ENCODE results near the gene FAM13A.

The FAM13A gene

GRCh38 chr4:89100853-89101252 is 43.9 kb upstream of the FAM13A start:
- H3F3A ChIP-seq (ENCODE audit: insufficient read depth, low read length): no peaks in the 10 kb centered on the region; the same call in 1 of the 2 replicates
- no peaks in the 10 kb centered on the region for H3K9me2 ChIP-seq (replicated peaks; ENCODE audit: insufficient read depth, low read length)
- peak overlapping the region; percentile 12; the same call in 1 of the 2 replicates for H3K27ac ChIP-seq (ENCODE audit: low read length)
- no peak overlapping the region for H3K9ac ChIP-seq (ENCODE audit: low read length)
- H3K9me3 ChIP-seq (replicated peaks; ENCODE audit: insufficient read depth, low read length): no peaks in the 10 kb centered on the region
- no peaks in the 10 kb centered on the region for H3K79me2 ChIP-seq (ENCODE audit: low read length)
- H3K4me1 ChIP-seq (ENCODE audit: low read length): peaks cover 9% of the 10 kb centered on the region
- 0 out of 2 replicates have a peak overlapping the region, but pooled peaks have one; percentile 22 for H3K4me2 ChIP-seq (ENCODE audit: low read depth, low read length)
- no peak overlapping the region; the same call in 1 of the 2 replicates for H3K4me3 ChIP-seq (ENCODE audit: low read length)
- no peak for TF ChIP-seq EZH2phosphoT487 (IDR thresholded peaks at IDR 0.05; ENCODE audit: low read length)
- no peak for TF ChIP-seq EZH2 (optimal IDR thresholded peaks at IDR 0.05; ENCODE audit: low read depth, low read length)
- no peak for TF ChIP-seq CTCF (IDR thresholded peaks at IDR 0.05; ENCODE audit: low read length)
- H2AFZ ChIP-seq (ENCODE audit: low read length): no peak overlapping the region
- no peaks in the 10 kb centered on the region for H3K27me3 ChIP-seq (replicated peaks; ENCODE audit: insufficient read depth, low read length)
- DNase-seq: no peak
- no peaks in the 10 kb centered on the region for H4K20me1 ChIP-seq (ENCODE audit: insufficient read depth, low read length)
- no peaks in the 10 kb centered on the region for H3K36me3 ChIP-seq (replicated peaks; ENCODE audit: insufficient read depth, low read length)

GRCh38 chr4:89099471-89099870 is 42.5 kb upstream of the FAM13A start:
- Histone ChIP-seq H3K4me2 (ENCODE audit: low read depth, low read length) (no peak overlapping the region), H4K20me1 (ENCODE audit: insufficient read depth, low read length) (no peaks in the 10 kb centered on the region), H3F3A (ENCODE audit: insufficient read depth, low read length) (no peaks in the 10 kb centered on the region; the same call in 1 of the 2 replicates), H3K79me2 (ENCODE audit: low read length) (no peaks in the 10 kb centered on the region), H3K27ac (ENCODE audit: low read length) (no peak overlapping the region), H3K36me3 (replicated peaks; ENCODE audit: insufficient read depth, low read length) (no peaks in the 10 kb centered on the region), H3K27me3 (replicated peaks; ENCODE audit: insufficient read depth, low read length) (no peaks in the 10 kb centered on the region), H3K9me2 (replicated peaks; ENCODE audit: insufficient read depth, low read length) (no peaks in the 10 kb centered on the region), H3K9me3 (replicated peaks; ENCODE audit: insufficient read depth, low read length) (no peaks in the 10 kb centered on the region), H2AFZ (ENCODE audit: low read length) (no peak overlapping the region), H3K4me1 (ENCODE audit: low read length) (peaks cover 9% of the 10 kb centered on the region), H3K9ac (ENCODE audit: low read length) (no peak overlapping the region), H3K4me3 (ENCODE audit: low read length) (no peak overlapping the region)
- DNase-seq: no peak
- TF ChIP-seq EZH2 (optimal IDR thresholded peaks at IDR 0.05; ENCODE audit: low read depth, low read length) (no peak), EZH2phosphoT487 (IDR thresholded peaks at IDR 0.05; ENCODE audit: low read length) (no peak), CTCF (IDR thresholded peaks at IDR 0.05; ENCODE audit: low read length) (no peak)

GRCh38 chr4:89099034-89099433 is 42.0 kb upstream of the FAM13A start:
- H3K36me3 ChIP-seq (replicated peaks; ENCODE audit: insufficient read depth, low read length): no peaks in the 10 kb centered on the region
- H4K20me1 ChIP-seq (ENCODE audit: insufficient read depth, low read length): no peaks in the 10 kb centered on the region
- no peak overlapping the region for H3K4me2 ChIP-seq (ENCODE audit: low read depth, low read length)
- no peaks in the 10 kb centered on the region for H3K9me2 ChIP-seq (replicated peaks; ENCODE audit: insufficient read depth, low read length)
- H3K27ac ChIP-seq (ENCODE audit: low read length): no peak overlapping the region
- no peak overlapping the region for H2AFZ ChIP-seq (ENCODE audit: low read length)
- H3K27me3 ChIP-seq (replicated peaks; ENCODE audit: insufficient read depth, low read length): no peaks in the 10 kb centered on the region
- H3K9me3 ChIP-seq (replicated peaks; ENCODE audit: insufficient read depth, low read length): no peaks in the 10 kb centered on the region
- DNase-seq: no peak
- H3K9ac ChIP-seq (ENCODE audit: low read length): no peak overlapping the region
- no peak for TF ChIP-seq EZH2 (optimal IDR thresholded peaks at IDR 0.05; ENCODE audit: low read depth, low read length)
- TF ChIP-seq EZH2phosphoT487 (IDR thresholded peaks at IDR 0.05; ENCODE audit: low read length): no peak
- TF ChIP-seq CTCF (IDR thresholded peaks at IDR 0.05; ENCODE audit: low read length): no peak
- no peaks in the 10 kb centered on the region; the same call in 1 of the 2 replicates for H3F3A ChIP-seq (ENCODE audit: insufficient read depth, low read length)
- no peak overlapping the region for H3K4me3 ChIP-seq (ENCODE audit: low read length)
- peaks cover 9% of the 10 kb centered on the region for H3K4me1 ChIP-seq (ENCODE audit: low read length)
- H3K79me2 ChIP-seq (ENCODE audit: low read length): no peaks in the 10 kb centered on the region

Measured in MM.1S (cell line).